GM18502 (cell line): ENCODE measurements around the gene TUT7.
"Not testable (repeated sequence)": the region's sequence is repeated elsewhere in the genome, so short reads cannot be mapped to it uniquely, and the experiment has no call there.

Source experiments
- ATAC-seq: cut with Tn5 transposase; IDR thresholded peaks from one replicate; pipeline ENCODE4 v1.9.1; 2021; ENCODE audit warnings: mild to moderate bottlenecking; ENCODE audit not compliant: unreplicated experiment, poor library complexity

The TUT7 gene

GRCh38 chr9:86354011-86354817 is at the start of gene TUT7:
TSS of gene TUT7 (minus strand) at chr9:86354410. CDS start at chr9:86353199, 1,211 bp downstream.
- ATAC-seq = peak; percentile 85

DNA sequence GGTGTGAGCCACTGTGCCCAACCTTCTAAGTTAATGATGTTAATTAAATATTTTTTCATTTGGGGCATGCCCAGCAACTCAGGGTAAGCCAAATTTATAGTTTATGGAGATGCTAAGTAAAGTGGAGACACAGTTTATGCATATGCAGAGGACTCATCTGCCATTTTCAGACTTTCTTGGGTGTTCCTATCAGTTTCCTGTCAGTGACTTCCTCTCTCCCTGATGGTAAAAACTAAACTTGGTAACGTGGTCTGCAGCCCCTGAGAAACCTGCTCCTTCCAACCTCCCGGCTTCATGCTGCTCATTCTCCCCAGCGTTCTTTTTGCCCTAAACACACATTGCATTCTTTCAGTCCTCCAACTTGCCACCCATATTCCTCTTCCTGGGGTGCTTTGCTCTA is 48.4 kb upstream of the TUT7 start:
- no peak for ATAC-seq

GRCh38 chr9:86396412-86396811 is 42.2 kb upstream of the TUT7 start:
- ATAC-seq = no peak

GRCh38 chr9:86390184-86390583 is 36.0 kb upstream of the TUT7 start:
- ATAC-seq = not testable (repeated sequence)

DNA sequence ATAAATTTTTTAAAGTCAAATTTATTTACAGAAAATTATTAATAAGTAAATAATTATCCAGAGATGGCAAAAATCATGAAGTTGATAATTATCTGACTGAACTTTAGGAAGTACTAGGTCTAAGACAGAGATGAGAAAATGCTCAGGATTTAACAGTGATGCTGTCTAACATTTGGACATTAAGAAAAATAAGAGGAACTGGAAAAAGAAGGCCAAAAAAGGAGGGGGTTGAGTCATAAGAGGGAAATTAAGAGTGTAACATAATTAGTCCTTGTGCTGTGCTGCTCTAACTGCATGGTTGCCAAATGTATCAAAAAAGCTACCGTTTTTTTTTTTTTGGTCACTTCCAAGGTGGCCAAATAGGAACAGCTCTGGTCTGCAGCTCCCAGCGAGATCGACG is 35.4 kb upstream of the TUT7 start:
- no peak for ATAC-seq

DNA sequence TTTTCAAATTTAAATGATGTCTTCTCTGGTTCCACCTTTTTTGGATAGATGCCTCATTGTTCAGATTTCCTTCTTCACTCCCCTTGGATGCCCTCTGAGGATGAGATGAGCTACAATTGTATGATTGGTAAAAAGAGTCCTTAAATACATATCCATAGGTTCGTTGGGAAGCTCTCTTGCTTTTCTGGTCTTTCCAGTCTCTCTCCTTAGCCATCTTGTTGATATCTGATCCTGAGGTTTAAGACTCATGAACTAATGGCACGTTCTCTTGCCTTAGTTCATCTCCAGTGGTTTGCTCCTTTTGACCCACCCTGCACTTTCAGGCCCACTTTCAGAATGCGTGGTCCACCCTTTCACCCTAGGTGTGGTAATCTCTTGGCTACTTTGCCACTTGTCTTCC is 33.2 kb upstream of the TUT7 start:
- ATAC-seq = no peak

- ATAC-seq = not testable (repeated sequence)
Observed at GRCh38 chr9:86383000-86383399, 28.8 kb upstream of the TUT7 start.

- no peak for ATAC-seq
Observed at GRCh38 chr9:86376016-86376415, 21.8 kb upstream of the TUT7 start.

DNA sequence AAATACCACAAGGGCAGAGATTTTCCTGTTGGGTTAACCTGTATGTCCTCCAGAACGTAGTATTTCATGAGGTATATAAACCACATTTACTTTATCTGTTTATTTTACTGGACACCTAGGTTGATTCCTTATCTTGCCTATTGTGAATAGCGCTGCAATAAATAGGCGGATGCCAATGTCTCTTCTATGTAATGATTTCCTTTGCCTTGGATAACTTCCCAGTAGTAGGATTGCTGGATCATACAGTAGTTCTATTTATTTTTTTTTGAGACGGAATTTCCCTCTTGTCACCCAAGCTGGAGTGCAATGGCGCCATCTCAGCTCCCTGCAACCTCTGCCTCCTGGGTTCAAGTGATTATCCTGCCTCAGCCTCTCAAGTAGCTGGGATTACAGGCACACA is 15.6 kb upstream of the TUT7 start:
- no peak for ATAC-seq

GRCh38 chr9:86368871-86369521 is 14.8 kb upstream of the TUT7 start:
- no peak for ATAC-seq

- no peak for ATAC-seq
Observed at GRCh38 chr9:86361176-86361575, 7.0 kb upstream of the TUT7 start.

GRCh38 chr9:86359151-86359879 is 5.1 kb upstream of the TUT7 start:
- ATAC-seq = no peak

GRCh38 chr9:86356871-86357866 is 3.0 kb upstream of the TUT7 start:
- no peak for ATAC-seq

GRCh38 chr9:86355814-86356213 is 1.6 kb upstream of the TUT7 start:
- ATAC-seq = no peak

DNA sequence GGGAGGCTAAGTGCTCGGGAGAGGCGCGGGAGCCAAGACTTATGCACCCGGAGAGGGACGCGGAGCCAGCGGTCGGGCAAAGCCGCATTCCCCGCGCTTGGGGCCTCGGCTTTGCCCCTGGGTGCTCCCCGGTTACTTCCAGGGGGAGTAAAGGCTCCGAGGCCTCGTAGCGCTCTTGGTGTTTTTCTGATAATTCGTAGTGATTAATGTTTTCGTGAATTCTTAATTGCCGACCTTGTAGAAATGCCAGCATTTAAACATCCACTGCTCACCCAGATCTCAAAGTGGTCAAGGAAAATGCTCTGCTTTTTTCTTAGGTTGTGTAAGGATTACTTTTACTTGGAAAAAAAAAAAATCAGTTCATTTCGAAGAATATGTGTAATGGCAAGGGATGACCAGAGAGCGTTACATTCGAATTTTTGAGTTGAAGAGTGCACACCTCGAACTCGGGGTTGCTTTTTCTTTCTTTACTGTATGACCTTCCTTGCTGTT is 654 bp upstream of the TUT7 start:
- ATAC-seq = no peak

GRCh38 chr9:86353655-86354010 is 577 bp downstream of the TUT7 start:
- ATAC-seq = peak; percentile 14

GRCh38 chr9:86352440-86353077 is 1.7 kb downstream of the TUT7 start:
- ATAC-seq = no peak

DNA sequence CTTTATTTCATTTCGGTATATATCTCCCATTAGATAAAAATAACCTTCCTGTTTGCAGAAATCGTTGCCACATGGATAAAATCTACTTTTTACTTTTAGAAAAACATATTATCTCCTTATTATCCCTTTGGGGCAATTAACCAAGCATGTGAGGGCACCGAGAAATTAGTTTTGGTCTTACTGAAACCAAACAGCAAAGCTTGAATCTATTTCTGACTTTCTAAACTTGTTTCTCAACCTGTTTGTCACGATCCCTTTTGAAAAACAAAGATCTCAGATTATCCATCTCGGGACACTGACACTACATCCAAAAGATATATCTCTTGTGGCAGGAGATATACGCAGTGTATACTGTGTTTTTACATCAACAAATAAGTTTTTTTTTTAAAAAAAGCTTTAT is 2.3 kb downstream of the TUT7 start:
- no peak for ATAC-seq

GRCh38 chr9:86350006-86350760 is 4.0 kb downstream of the TUT7 start:
- ATAC-seq = peak; percentile 25
